IMR-90 (cell line): ENCODE data around the gene BHLHE23. TPM values are rescaled to one million over a fixed set of nuclear protein-coding genes. Genes with fewer than 3 reads are reported as not detected.

Source experiments
- ATAC-seq: fragments of 200-7000 bp; cut with Tn5 transposase; 2 replicates; pipeline ENCODE4 v1.9.1; 2020; ENCODE audit warnings: low read depth, mild to moderate bottlenecking, moderate library complexity
- BruUV-seq: library from RNA; stranded (reverse); fragments of 400-500 nt; replicated peaks from 2 replicates; lab custom pipeline; 2021; lab: Mats Ljungman, UMichigan
- CTCF ChIA-PET: fragments of 300-600 bp; formaldehyde crosslinking; extraction: SDS; loops from one replicate; lab custom pipeline; 2021; ENCODE audit warnings: antibody characterized with exemption; lab: Yijun Ruan, JAX
- POLR2A ChIA-PET: fragments of 300-600 bp; sonication (Branson Sonifier 250); formaldehyde crosslinking; loops from one replicate; lab custom pipeline; 2022; ENCODE audit warnings: antibody characterized with exemption; ENCODE audit not compliant: unreplicated experiment; lab: Charles Lee
- DNase-seq: peaks from one replicate; pipeline ENCODE4 v3.0.0; 2013
- H2AFZ ChIP-seq: replicated peaks from 2 replicates; pipeline ENCODE3; 2013; ENCODE audit warnings: low read length, mild to moderate bottlenecking; ENCODE audit not compliant: poor library complexity
- H2AK5ac ChIP-seq: 2 replicates; pipeline ENCODE4 v1.6.1; 2013; ENCODE audit warnings: low read depth, low read length, inconsistent platforms
- H2AK9ac ChIP-seq: replicated peaks from 2 replicates; pipeline ENCODE3; 2013; ENCODE audit warnings: mild to moderate bottlenecking, low read depth, low read length, moderate library complexity; ENCODE audit not compliant: poor library complexity
- H2BK120ac ChIP-seq: 2 replicates; pipeline ENCODE4 v1.6.1; 2013; ENCODE audit warnings: low read depth, low read length, inconsistent platforms
- H2BK15ac ChIP-seq: 3 replicates; pipeline ENCODE4 v1.6.1; 2013; ENCODE audit warnings: low read depth, low read length, inconsistent platforms
- H2BK20ac ChIP-seq: 2 replicates; pipeline ENCODE4 v1.6.1; 2013; ENCODE audit warnings: low read depth, mild to moderate bottlenecking, inconsistent platforms, low read length, moderate library complexity
- H2BK5ac ChIP-seq: 2 replicates; pipeline ENCODE4 v1.6.1; 2013; ENCODE audit warnings: mild to moderate bottlenecking, low read depth, low read length, inconsistent platforms; ENCODE audit not compliant: poor library complexity, severe bottlenecking
- H3K14ac ChIP-seq: replicated peaks from 2 replicates; pipeline ENCODE4 v1.6.1; 2013; ENCODE audit warnings: low read depth, low read length, inconsistent platforms
- H3K18ac ChIP-seq: 2 replicates; pipeline ENCODE4 v1.6.1; 2013; ENCODE audit warnings: low read depth, low read length, control low read depth
- H3K23ac ChIP-seq: 2 replicates; pipeline ENCODE4 v1.6.1; 2013; ENCODE audit warnings: low read depth, low read length, inconsistent platforms
- H3K27ac ChIP-seq: 2 replicates; pipeline ENCODE4 v1.5.1; 2013; ENCODE audit warnings: mild to moderate bottlenecking, control low read depth, low read length; ENCODE audit not compliant: insufficient read depth
- H3K27me3 ChIP-seq: 2 replicates; pipeline ENCODE4 v1.6.1; 2013; ENCODE audit warnings: low read length; ENCODE audit not compliant: control insufficient read depth, insufficient read depth
- H3K36me3 ChIP-seq: 2 replicates; pipeline ENCODE4 v1.6.1; 2013; ENCODE audit warnings: low read length, mixed read lengths; ENCODE audit not compliant: control insufficient read depth, insufficient read depth
- H3K4ac ChIP-seq: 2 replicates; pipeline ENCODE4 v1.6.1; 2013; ENCODE audit warnings: low read depth, low read length, inconsistent platforms
- H3K4me1 ChIP-seq: 2 replicates; pipeline ENCODE4 v1.6.1; 2013; ENCODE audit warnings: low read length, mixed read lengths; ENCODE audit not compliant: control insufficient read depth, insufficient read depth
- H3K4me2 ChIP-seq: 2 replicates; pipeline ENCODE4 v1.6.1; 2013; ENCODE audit warnings: low read depth, mild to moderate bottlenecking, control low read depth, low read length, moderate library complexity
- H3K4me3 ChIP-seq: 2 replicates; pipeline ENCODE4 v1.5.1; 2013; ENCODE audit warnings: low read depth, mild to moderate bottlenecking, control low read depth, low read length, moderate library complexity; ENCODE audit not compliant: insufficient read depth
- H3K56ac ChIP-seq: 2 replicates; pipeline ENCODE4 v1.6.1; 2013; ENCODE audit warnings: low read length, inconsistent platforms; ENCODE audit not compliant: insufficient read depth; ENCODE audit errors: extremely low read depth
- H3K79me1 ChIP-seq, 2 experiments: 2 replicates each; pipeline ENCODE4 v1.6.1; 2013; ENCODE audit warnings: low read length in 2 of 2, inconsistent platforms in 1 of 2, low read depth in 1 of 2
- H3K9ac ChIP-seq: 2 replicates; pipeline ENCODE4 v1.6.1; 2013; ENCODE audit warnings: low read depth, low read length, control low read depth
- H3K9me1 ChIP-seq: 2 replicates; pipeline ENCODE4 v1.6.1; 2013; ENCODE audit warnings: low read length, inconsistent platforms; ENCODE audit not compliant: insufficient read depth
- H3K9me3 ChIP-seq: 2 replicates; pipeline ENCODE4 v1.6.1; 2013; ENCODE audit warnings: low read length; ENCODE audit not compliant: control insufficient read depth, insufficient read depth
- H4K20me1 ChIP-seq: 2 replicates; pipeline ENCODE4 v1.6.1; 2013; ENCODE audit warnings: low read length, inconsistent platforms; ENCODE audit not compliant: insufficient read depth
- H4K5ac ChIP-seq: 2 replicates; pipeline ENCODE4 v1.6.1; 2013; ENCODE audit warnings: mild to moderate bottlenecking, low read depth, low read length, control low read depth
- H4K8ac ChIP-seq, 2 experiments: 2 replicates each; pipeline ENCODE4 v1.6.1; 2013; ENCODE audit warnings: low read depth in 2 of 2, low read length in 2 of 2, control low read depth in 1 of 2, inconsistent platforms in 1 of 2
- H4K91ac ChIP-seq: 2 replicates; pipeline ENCODE4 v1.6.1; 2013; ENCODE audit warnings: low read depth, low read length, inconsistent platforms; ENCODE audit not compliant: insufficient read depth
- NFE2L2 ChIP-seq: fragments of 150-350 bp; IDR thresholded peaks from 2 replicates; pipeline ENCODE4 v1.6.1; 2016; ENCODE audit warnings: low read depth, mild to moderate bottlenecking, low read length
- WGBS, 2 experiments: methylation state at CpG; one replicate each; pipeline versions ENCODE4 v1.1.5 to v1.1.7; 2013; ENCODE audit warnings: missing lambda C conversion rate in 2 of 2; ENCODE audit not compliant: insufficient read length in 1 of 2; ENCODE audit errors: extremely low coverage in 2 of 2; 5-methylcytosine and 5-hydroxymethylcytosine counted together
- dilution Hi-C: fragments of 300-500 bp; cut with HindIII; formaldehyde crosslinking; loops from one replicate; pipeline ENCODE4 v1.14.3; 2018; ENCODE audit warnings: low sequenced_read_pairs; ENCODE audit not compliant: unreplicated experiment
- in situ Hi-C: fragments of 300-500 bp; cut with MboI; formaldehyde crosslinking; loops from 3 replicates; pipeline ENCODE4 v1.14.3; 2019; ENCODE audit warnings: low sequenced_read_pairs, inconsistent platforms, mixed read lengths
- intact Hi-C: fragments of 100-400 bp; cut with micrococcal nuclease; formaldehyde crosslinking; loops from 2 replicates; pipeline ENCODE4 v1.10.0; 2022
- polyA plus RNA-seq, 3 experiments: library from polyadenylated mRNA; depleted of rRNA; stranded (reverse); fragments of >200 nt; gene quantifications; 2 replicates each; pipeline ENCODE4 v1.2.3, GENCODE V29; 2012; ENCODE audit warnings: low replicate concordance in 1 of 3
- total RNA-seq: library from RNA; depleted of rRNA; stranded (reverse); fragments of >200 nt; gene quantifications from 2 replicates; pipeline ENCODE4 v1.2.3, GENCODE V29; 2012
- TF ChIP-seq, protein P1 (sequence below): conservative IDR thresholded peaks from 2 replicates; pipeline ENCODE4 v1.5.1; 2012; ENCODE audit warnings: mild to moderate bottlenecking, low read depth, low read length, improper control_type of control experiment

Gene BHLHE23
- total and polyA plus RNA-seq, 2 of the 4 experiments (the other 2 are of a cell fraction), result not detected

DNA sequence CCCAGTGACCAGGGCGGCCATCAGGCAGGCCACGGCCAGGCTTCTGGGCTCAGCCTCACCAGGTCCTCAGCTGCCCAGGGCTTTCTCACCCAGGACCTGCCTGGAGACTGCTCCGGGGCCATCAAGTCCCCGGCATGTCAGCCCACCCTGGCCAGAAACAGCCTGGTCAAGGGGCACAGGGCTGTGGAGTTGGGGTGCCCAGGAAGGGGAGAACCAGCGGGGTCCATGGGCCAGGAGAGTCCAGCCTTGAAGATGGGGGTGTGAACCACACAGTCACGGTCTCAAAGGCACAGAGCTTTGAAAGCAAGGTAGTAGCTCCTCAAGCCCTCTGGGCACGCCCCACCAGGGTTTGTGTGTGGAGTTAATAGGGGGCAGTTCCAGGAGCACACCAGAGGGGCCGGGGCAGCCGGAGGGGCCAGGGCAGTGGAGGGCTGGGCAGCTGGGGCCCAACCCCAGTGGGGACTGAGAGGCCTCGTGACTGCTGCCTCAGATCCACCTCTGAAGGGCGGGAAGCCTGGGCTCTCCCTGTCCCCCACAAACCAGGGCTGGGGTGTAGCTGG, 48.0 kb upstream of the BHLHE23 start:
- Histone ChIP-seq H4K5ac (no peak overlapping the region), H3K18ac (no peak overlapping the region), H3K4ac (no peak overlapping the region), H2BK15ac (no peak overlapping the region), H4K91ac (no peak overlapping the region), H4K20me1 (no peaks in the 10 kb centered on the region), H2AFZ (no peak overlapping the region), H2BK5ac (no peak overlapping the region), H2AK5ac (no peak overlapping the region), H3K9me1 (no peaks in the 10 kb centered on the region), H3K23ac (no peak overlapping the region), H3K79me1 (no peaks in the 10 kb centered on the region), H2AK9ac (no peak overlapping the region), H3K27ac (no peak overlapping the region), H3K9me3 (no peaks in the 10 kb centered on the region; the same call in 1 of the 2 replicates), H3K14ac (no peak overlapping the region), H4K8ac (no peak overlapping the region), H3K4me2 (no peak overlapping the region), H2BK20ac (no peak overlapping the region), H3K4me1 (no peaks in the 10 kb centered on the region), H3K9ac (no peak overlapping the region), H3K56ac (no peak overlapping the region), H3K4me3 (no peak overlapping the region), H3K36me3 (no peaks in the 10 kb centered on the region), H3K27me3 (peaks cover 32% of the 10 kb centered on the region), H2BK120ac (no peak overlapping the region)
- intact Hi-C loops, result loop anchor here (5.0 to 10.0 kb wide), 2 partner anchors 130 to 328 kb away; no protein-coding TSS in a partner anchor
- dilution Hi-C loops, result no loop called here
- ChIA-PET POLR2A (no interaction called here), CTCF (no interaction called here)
- ATAC-seq, result no peak
- TF ChIP-seq, protein P1, sequence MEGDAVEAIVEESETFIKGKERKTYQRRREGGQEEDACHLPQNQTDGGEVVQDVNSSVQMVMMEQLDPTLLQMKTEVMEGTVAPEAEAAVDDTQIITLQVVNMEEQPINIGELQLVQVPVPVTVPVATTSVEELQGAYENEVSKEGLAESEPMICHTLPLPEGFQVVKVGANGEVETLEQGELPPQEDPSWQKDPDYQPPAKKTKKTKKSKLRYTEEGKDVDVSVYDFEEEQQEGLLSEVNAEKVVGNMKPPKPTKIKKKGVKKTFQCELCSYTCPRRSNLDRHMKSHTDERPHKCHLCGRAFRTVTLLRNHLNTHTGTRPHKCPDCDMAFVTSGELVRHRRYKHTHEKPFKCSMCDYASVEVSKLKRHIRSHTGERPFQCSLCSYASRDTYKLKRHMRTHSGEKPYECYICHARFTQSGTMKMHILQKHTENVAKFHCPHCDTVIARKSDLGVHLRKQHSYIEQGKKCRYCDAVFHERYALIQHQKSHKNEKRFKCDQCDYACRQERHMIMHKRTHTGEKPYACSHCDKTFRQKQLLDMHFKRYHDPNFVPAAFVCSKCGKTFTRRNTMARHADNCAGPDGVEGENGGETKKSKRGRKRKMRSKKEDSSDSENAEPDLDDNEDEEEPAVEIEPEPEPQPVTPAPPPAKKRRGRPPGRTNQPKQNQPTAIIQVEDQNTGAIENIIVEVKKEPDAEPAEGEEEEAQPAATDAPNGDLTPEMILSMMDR, result no peak
- no peak for TF ChIP-seq NFE2L2
- no peak for DNase-seq
- 53% methylated on average over 2 of the region's 11 CpGs; no CpG with 5 or more reads in 1 of the 2 experiments for WGBS, 2 experiments
- no TSS peak for BruUV-seq
- in situ Hi-C loops, result no loop called here
